ENCODE measurements around the gene FAM107B. TPM values are rescaled to one million over a fixed set of nuclear protein-coding genes. Genes with fewer than 3 reads are reported as not detected.

The FAM107B gene
- total and polyA plus RNA-seq, 2 experiments from 2014 or later = 11.0 to 17.6 TPM

DNA sequence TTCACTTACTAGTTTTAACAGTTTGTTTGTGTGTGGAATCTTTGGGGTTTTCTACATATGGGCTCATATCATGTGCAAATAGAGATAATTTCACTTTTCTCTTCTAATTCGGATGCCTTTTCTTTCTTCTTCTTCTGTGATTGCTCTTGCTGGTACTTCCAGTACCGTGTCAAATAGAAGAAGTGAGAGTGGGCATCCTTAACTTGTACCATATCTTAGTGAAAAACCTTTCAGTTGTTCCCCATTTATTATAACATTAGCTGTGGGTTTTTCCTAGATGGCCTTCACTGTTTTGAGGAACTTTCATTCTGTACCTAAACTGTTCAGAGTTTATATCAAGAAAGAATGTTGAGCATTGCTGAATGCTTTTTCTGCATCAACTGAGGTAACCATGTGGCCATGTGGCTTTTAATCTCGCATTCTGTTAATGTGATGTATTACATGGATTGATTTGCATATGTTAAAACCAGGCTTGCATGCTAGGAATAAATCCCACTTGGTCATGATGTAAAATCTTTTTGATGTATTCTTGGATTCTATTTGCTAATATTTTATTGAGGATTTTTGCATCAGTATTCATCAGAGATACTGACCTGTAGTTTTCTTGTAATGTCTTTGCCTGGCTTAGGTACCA lies 78.7 kb downstream of the FAM107B start:
- H3K4me3 Mint-ChIP-seq = no peak overlapping the region
- no peaks in the 10 kb centered on the region; the same call in 1 of the 2 replicates for H3K4me1 ChIP-seq (ENCODE audit: insufficient read depth)
- no peaks in the 10 kb centered on the region for H4K20me1 ChIP-seq (replicated peaks; ENCODE audit: insufficient read depth)
- H3K36me3 Mint-ChIP-seq (ENCODE audit: low read depth) = peaks cover 6% of the 10 kb centered on the region; the same call in 1 of the 3 replicates
- peaks cover 3% of the 10 kb centered on the region; the same call in 1 of the 3 replicates for H3K9me3 Mint-ChIP-seq
- H3K4me2 ChIP-seq = no peak overlapping the region
- no peaks in the 10 kb centered on the region for H3K27me3 ChIP-seq (ENCODE audit: insufficient read depth)
- no peak for DNase-seq (ENCODE audit: low spot score)
- H3K9me2 ChIP-seq (ENCODE audit: insufficient read depth) = no peaks in the 10 kb centered on the region
- H3K4me3 ChIP-seq = no peak overlapping the region
- no peaks in the 10 kb centered on the region for H3K36me3 ChIP-seq (ENCODE audit: insufficient read depth)
- no peak overlapping the region for H3K27ac Mint-ChIP-seq
- H3K27ac ChIP-seq (ENCODE audit: low read depth) = no peak overlapping the region
- no peak overlapping the region for H2AFZ ChIP-seq
- ATAC-seq = no peak
- peaks cover 14% of the 10 kb centered on the region for H3K4me1 Mint-ChIP-seq
- H3K27me3 Mint-ChIP-seq (ENCODE audit: insufficient read depth, low read depth, poor library complexity) = peaks cover 7% of the 10 kb centered on the region
- H3K79me2 ChIP-seq (replicated peaks; ENCODE audit: insufficient read depth) = no peaks in the 10 kb centered on the region
- no peak for TF ChIP-seq NANOG (IDR thresholded peaks at IDR 0.05; ENCODE audit: borderline replicate concordance)
- no peak for TF ChIP-seq JUNB (IDR thresholded peaks at IDR 0.05; ENCODE audit: unreplicated experiment)
- no peak for TF ChIP-seq EZH2 (IDR thresholded peaks at IDR 0.05; ENCODE audit: low read depth, unreplicated experiment)
- TF ChIP-seq REST (IDR thresholded peaks at IDR 0.05; ENCODE audit: unreplicated experiment) = no peak
- no peak for TF ChIP-seq ZNF331 (CRISPR knock-in tag; IDR thresholded peaks at IDR 0.05; ENCODE audit: low read depth)
- no peak for TF ChIP-seq STAT1 (IDR thresholded peaks at IDR 0.05; ENCODE audit: unreplicated experiment)
- no peak for TF ChIP-seq ZNF462 (CRISPR knock-in tag; IDR thresholded peaks at IDR 0.05)
- TF ChIP-seq EZH2phosphoT487 (IDR thresholded peaks at IDR 0.05; ENCODE audit: unreplicated experiment) = no peak
- no peak for TF ChIP-seq ZNF114 (CRISPR knock-in tag; IDR thresholded peaks at IDR 0.05)
- no peak for TF ChIP-seq CREB1 (CRISPR knock-in tag; IDR thresholded peaks at IDR 0.05; ENCODE audit: low read depth)
- TF ChIP-seq POLR2AphosphoS5 (IDR thresholded peaks at IDR 0.05; ENCODE audit: low read depth) = no peak
- no peaks in the 10 kb centered on the region for H3F3A ChIP-seq (replicated peaks; ENCODE audit: low read depth)

Measured in GM23338 (cell line).